ENCODE results near the gene LINC01488.

GRCh38 chr11:69477086-69477485 lies 4.4 kb upstream of the LINC01488 start:
- TF ChIP-seq POLR2AphosphoS5 (IDR thresholded peaks at IDR 0.05) (no peak), CTCF (IDR thresholded peaks at IDR 0.05) (no peak), POLR2A (IDR thresholded peaks at IDR 0.05) (no peak)

All from upper lobe of left lung (tissue), 4 donors.